GM12891 (cell line): ENCODE data around the gene NOX4.

Experiments used
- POLR2A ChIP-seq: IDR thresholded peaks from 2 replicates; pipeline ENCODE4 v1.6.1; 2011; ENCODE audit warnings: low read depth, low read length, control low read depth
- POLR2AphosphoS5 ChIP-seq: IDR thresholded peaks from 2 replicates; pipeline ENCODE4 v1.6.1; 2011; ENCODE audit warnings: low read depth, low read length, control low read depth
- POU2F2 ChIP-seq: IDR thresholded peaks from 2 replicates; pipeline ENCODE4 v1.6.1; 2011; ENCODE audit warnings: low read depth, mild to moderate bottlenecking, control low read depth, low read length, moderate library complexity
- TAF1 ChIP-seq: IDR thresholded peaks from 2 replicates; pipeline ENCODE4 v1.6.1; 2011; ENCODE audit warnings: low read depth, low read length, control low read depth

DNA sequence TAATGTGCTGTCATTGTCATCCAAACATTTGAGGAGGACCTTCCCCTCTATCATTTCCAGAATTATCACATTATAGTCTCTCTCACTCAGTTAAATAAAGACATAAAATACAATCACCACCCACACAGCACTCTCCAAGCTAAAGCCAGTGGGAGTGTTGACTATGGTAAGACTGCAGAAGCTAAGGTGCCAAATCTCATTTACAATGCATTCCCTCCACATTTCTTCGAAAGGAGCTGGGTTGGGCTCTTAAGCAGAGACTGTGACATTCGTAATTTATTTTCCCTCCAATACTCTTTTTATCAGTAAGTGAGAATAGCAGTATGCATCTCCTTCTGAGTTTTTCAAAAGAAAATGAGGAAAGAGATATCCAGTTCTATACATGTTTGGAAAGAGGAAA lies 74.2 kb downstream of the NOX4 start:
- TF ChIP-seq POLR2A (no peak), POLR2AphosphoS5 (no peak), POU2F2 (no peak), TAF1 (no peak)
